HG03159 (cell line): Measurements from ENCODE around the gene SLC35D1.
"Not testable (repeated sequence)": the region's sequence is repeated elsewhere in the genome, so short reads cannot be mapped to it uniquely, and the experiment has no call there.

Experiments used
- ATAC-seq: cut with Tn5 transposase; IDR thresholded peaks from one replicate; pipeline ENCODE4 v1.9.1; 2021; ENCODE audit warnings: mild to moderate bottlenecking, moderate library complexity; ENCODE audit not compliant: unreplicated experiment

The SLC35D1 gene

DNA sequence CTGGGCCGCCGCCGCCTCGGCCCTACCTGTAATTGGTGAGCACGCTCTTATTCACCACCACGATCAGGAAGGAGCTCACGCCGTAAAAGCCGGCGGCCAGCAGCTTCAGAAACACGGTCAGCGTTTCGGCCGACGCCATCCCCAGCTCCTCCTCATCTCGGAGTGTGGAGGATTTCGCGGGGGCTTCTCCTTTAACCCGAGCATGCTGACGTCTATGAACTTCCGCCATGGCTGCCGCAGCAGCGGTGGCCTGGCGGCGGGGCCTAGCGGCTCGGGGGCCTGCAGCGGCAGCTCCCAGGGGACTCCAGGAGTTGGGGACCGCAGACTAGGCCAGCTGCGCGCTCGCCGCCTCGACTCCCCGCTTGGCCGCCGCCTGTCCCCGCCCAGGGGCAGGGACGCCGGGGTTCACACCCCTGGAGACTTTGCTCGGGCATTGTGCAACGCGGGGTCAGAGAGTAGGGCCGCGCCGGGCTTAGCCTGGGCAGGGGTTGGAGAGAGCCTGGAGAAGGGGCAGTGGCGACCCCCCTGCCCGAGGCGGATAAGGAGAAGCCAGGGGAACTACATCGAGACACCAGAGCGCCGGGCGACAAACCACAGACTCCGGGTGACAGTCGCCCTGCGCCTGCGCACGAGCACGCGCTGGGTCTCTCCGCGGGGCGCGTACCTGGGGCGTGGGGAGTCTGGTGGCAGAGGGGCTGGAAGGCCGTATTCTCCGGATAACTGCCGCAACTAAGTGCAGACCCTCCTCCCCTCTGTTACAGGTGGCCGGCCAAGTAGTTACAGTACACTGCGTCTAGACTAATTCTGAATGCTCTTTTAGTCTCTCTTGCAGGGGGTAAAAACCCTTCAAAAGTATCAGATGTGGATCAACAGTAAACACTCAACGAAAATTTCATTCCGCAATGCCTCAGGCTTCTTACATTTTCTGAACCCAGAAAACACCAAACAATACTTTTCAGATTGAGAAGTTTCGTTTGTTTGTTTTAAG lies at the start of gene SLC35D1:
SLC35D1 (minus strand) TSS at position 364 of the 988 bp plus-strand sequence; CDS start at position 229, 135 bp downstream.
- peak; percentile 81 for ATAC-seq

DNA sequence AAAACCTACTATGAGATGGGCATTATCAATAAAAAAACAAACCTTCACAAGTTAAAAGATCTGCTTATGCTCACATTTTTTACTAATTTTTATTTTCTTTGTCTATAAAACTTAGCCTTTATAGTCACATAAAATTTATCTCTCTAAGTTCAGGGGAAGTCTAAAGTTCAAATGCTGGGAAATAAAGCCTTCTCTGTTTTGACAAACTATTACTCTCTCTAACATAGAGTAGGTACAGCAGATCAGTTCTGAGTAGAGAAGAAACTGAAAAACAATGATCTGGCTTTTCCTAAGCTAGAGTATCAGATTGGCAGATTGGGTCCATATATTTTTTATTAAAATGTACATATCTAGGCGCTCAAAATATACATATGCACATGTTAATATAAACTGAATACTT lies 49.6 kb upstream of the SLC35D1 start:
- ATAC-seq = no peak

DNA sequence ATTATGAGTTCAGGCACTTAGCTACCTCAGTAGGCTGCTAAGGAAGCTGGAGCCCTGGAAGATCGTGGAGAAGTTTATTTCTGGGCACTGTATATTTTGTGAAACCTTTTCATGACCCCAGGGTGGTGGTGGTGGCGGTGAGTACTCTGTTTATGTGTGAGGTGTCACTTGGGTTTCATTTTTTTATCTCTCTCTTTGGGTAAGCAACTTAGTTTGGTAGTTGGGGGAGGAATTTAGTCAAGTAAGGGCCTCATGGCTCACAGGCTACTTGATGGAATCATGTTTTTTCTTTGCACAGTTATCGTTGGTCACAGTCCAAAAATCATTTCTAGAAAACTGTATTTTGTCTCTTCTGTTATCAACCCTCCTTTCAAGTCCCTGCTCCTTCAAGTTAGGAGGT lies 46.9 kb upstream of the SLC35D1 start:
- no peak for ATAC-seq

DNA sequence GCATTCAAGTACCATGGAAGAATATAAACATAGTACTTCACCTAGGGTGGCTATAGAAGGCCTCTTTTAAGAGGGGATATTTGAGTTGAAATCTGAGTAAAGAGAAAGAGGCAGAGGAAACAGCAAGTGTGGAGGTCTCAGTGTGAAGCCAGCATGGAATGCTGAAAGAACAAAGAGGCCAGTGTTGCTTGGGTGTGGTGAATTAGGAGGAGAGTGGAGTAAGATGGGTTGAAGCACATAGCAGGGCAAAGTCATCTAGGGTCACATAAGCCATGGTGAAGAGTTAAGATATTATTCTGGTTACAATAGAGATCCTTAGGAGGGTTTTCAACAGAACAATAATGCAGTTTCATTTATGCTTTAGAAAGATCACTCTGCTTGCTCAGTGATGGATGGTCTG lies 43.4 kb upstream of the SLC35D1 start:
- no peak for ATAC-seq

DNA sequence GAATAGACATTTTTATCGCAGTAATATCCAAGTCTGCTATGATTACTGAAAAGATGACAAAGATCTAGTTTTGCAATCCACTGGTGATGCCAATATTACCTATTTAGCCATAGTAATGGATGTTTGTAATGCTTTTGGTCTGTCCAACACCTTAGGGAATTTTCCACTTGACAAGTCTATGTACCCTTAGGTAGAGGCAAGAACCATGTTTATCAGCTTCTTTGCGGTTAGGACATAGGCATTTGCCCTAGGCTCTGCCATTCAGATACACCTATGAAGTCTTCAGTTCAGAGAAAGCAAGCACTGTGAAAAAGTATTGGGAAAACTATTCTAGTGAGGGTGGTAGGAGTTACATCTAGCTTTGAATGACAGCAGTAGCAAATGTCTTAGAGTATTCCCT lies 40.2 kb upstream of the SLC35D1 start:
- ATAC-seq = no peak

DNA sequence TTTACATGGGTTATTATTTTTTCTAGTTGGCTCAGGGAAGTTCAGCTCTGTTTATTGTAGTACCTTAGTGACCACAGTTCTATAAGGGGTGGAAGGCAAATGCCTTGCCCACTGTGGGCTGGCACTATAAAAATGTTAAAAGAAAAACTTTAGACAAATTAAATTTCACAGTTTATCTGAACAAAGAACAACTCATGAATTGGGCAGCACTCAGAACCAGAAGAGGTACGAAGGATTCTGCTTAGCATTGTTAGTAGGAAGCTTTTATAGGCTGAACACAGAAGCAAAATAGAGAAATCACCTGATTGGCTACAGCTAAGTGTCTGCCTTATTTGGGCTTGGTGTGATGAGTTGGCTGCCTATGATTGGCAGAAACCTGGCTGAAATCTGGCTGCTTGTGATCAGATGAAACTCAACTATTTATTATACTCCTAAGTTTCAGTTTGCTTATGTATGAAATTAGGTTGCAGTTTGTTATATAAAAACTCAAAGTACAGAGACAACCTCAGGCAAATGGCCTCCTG lies 35.8 kb upstream of the SLC35D1 start:
- ATAC-seq = no peak

DNA sequence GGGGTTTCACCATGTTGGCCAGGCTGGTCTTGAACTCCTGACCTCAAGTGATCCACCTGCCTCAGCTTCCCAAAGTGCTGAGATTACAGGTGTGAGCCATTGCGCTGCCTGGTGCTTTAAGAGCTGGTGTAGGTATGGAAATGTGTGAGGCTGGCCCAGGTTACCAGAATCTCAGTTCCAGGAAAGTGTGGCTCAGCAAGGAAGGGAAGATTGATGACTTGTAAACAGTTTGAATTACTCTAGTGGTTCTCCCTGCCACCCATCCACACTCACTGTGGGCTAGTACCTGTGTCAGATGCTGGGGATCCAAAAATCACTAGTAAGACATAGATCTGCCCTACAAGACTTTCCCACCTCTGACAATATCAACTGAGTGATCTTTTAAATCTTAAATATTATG lies 34.5 kb upstream of the SLC35D1 start:
- ATAC-seq = no peak

DNA sequence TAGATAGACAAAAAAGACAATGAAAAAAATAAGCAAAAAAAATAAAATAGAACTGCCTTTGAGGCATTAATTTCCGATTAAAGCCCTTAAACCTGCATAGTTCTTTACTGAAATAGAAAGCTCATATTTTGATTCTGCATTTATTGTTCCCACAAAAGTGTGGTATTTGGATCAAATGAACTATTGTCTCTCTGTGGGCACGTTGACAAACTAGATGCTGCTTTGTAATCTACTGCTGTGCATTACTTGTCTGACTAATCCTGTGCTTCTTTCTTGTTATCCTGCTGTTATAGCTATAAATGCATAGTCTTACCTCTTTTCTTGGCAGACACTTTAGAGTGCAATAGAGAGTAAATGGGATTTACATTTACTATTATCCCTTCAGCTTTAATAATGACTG lies 31.4 kb upstream of the SLC35D1 start:
- no peak for ATAC-seq

DNA sequence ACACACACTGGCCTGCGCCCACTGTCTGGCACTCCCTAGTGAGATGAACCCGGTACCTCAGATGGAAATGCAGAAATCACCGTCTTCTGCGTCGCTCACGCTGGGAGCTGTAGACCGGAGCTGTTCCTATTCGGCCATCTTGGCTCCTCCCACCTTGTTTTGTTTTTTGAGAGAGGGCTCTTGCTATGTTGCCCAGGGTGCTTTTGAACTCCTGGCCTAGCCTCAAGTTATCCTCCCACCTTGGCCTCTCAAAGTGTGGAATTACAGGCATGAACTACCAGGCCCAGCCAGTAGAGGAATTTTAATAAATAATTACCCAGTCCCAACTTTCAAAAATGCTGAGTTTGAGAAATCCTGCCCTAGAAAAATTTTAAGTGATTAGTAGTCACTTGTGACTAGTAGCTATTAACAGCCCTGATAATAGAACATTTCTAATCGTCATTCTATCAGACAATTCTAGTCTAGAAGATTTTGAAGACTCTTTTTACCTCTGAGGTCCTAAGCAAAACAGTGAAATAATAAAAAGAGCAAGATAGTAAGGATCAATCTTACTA lies 30.9 kb upstream of the SLC35D1 start:
- ATAC-seq = no peak

DNA sequence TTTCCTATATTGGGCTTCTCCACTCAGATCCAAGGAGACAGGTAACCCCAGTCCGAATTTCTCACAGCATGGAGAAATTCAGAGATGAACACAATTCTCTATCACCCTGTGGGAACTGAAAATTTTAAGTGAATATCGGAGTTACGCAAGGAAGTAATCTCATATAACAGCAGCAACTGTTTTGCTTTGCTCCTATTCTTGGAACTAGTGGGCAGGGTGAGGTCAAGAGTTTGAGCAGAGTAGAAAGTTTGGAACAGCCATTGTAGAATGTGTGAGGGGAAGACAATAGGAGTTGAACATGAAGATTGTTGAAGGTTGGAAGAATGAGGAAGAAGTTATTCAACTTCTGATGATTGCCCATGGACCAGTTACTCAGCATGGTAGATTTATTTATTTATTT lies 24.3 kb upstream of the SLC35D1 start:
- no peak for ATAC-seq

DNA sequence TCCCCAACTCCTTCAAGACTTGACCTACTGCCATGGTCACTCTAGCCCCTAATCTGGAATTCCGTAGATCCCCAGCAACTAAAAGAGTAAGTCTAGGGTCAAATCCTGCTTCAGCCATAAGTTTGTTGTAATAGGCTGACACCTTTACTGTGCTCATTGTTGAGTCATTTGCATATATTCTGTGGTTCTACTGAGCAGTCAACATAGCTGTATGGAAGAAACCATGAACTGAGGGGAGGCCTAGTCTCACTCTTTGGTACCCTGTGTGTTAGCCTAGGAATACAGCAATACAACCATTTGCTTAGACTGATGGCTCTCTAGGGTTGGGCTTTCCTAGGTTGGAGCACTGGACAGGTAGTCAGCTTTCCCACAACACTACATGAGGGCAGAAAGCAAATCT lies 23.6 kb upstream of the SLC35D1 start:
- ATAC-seq = no peak

DNA sequence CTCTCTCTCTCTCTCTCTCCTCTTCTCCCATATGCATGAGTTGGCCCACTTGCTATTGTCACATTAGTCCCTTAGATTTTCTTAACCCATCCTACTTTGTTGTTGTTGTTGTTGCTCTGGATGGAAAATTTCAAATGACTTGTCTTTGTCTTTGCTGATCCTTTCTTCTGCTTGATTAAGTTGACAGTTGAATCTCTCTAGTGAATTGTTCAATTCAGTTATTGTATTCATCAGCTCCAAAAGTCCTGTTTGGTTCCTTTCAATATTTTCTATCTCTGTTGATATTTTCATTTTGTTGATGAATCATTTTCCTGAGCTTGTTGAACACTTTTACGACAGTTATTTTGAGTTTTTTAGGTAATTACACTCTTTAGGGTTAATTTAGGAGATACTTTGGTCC lies 18.8 kb upstream of the SLC35D1 start:
- ATAC-seq = no peak

DNA sequence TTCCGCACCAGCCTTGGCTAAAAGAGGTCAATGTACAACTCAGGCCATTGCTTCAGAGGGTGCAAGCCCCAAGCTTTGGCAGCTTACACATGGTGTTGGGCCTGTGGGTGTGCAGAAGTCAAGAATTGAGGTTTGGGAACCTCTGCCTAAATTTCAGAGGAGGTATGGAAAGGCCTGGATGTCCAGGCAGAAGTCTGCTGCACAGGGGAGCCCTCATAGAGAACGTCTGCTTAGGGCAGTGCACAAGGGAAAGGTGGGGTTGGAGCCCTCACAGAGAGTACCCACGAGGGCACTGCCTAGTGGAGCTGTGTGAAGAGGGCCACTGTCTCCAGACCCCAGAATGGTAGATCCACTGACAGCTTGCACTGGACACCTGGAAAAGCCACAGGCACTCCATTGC lies 13.7 kb upstream of the SLC35D1 start:
- ATAC-seq = not testable (repeated sequence)

DNA sequence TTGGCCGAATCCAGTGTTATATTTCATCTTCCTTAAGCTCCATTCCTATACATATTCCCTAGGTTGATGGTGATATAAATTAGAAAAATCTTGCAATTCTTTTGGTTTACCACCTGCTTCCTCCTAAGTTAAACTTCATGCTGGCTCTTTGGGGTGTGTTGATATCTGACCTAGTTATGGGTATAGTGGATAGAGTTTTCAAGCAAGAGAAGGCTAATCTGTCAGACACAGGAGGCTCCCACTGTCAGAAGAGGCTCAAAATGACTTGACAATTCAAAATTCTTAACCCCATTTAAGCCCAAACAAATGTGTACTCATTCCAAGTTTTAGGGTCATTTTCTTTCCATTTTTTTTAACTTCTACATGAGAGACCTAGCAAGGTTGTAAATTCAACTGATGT lies 8.5 kb upstream of the SLC35D1 start:
- no peak for ATAC-seq

DNA sequence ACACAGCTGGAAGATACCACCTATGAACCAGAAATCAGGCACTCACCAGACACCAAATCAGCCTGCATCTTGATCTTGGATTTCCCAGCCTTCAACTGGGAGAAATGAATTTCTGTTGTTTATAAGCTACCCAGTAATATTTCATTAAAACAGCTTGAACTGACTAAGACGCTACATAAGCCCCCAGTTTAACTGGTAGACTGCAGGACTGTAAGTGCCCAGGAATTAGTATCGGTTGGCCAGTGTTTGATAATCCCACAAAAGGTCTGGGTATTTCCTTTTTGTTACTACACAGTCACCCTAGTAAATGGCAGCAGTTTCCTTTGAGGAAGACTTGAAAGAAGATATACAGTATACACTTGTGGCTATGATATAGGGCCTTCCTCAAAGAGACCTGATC lies 7.3 kb upstream of the SLC35D1 start:
- no peak for ATAC-seq

DNA sequence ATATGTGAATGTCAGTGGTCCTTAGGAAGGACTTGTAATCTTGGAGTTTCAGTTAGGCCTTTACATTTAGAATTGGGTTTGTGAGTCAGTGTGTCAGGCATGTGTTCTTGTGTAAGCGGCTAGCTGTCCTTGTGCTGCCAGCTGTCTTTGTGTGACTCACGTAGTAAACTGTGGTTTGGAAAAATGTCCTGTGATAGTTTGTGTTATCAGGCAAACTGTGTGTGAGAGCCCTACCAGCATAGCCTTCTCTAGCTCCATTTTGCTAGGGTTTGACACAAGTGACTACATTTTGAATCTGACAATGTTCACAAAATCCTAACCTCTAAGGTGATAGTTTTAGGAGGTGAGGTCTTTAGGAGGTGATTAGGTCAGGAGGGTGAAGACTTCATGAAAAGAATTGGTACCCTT lies 6.9 kb upstream of the SLC35D1 start:
- ATAC-seq = no peak

DNA sequence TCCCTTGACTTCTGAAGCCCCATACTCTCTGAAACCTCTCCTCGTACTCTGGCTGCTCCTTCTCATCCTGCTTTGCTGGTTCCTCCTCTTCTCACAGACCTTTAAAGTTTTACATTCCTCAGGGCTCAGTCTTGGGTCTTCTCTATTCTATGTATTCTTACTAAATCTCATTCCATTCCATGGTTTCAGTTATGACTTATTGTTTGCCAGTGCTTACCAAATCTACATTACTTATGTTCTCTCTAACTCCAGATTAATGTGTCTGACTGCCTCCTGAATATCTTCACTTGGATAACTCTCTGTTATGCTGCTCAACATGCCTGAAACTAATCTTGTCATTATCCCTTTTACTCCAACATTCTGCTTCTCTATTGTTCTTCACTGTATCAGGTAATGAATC lies 5.4 kb upstream of the SLC35D1 start:
- ATAC-seq = no peak

DNA sequence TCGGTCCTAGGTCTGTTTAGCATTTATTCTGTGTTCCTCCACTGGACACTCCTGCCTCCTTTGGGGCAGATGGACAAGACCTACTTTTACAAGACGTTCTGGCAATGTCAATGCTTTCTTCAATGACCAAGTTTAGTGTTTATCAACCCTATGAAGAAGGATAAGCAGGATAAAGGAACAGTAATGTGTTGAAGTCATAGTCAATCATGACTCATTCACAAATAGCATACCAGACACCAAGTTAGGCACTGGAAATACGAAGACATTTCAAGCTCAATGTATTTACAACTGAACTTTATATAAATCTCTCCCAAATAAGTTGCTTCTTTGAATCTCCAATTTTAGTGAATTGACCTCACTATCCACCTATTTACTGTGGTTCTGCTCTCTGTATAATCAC lies 4.8 kb upstream of the SLC35D1 start:
- ATAC-seq = no peak

DNA sequence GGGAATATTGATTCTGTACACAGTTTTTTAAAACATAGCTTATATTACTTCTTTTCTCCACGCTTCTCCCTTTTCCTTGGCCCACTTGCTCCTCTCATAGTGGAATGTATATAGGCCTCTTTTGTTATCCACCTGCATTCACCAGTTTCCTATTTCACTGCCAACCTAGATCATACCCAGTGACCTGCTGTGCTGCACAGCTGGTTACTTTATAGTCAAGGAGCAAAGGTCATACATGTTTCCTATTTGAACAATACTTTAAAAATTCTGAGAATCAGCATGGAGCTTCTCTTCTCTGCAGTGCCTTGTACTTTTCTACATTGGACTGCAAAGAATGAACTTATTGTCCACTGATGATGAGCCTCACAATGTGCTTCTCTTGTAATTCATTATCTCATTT lies 4.3 kb upstream of the SLC35D1 start:
- ATAC-seq = no peak

DNA sequence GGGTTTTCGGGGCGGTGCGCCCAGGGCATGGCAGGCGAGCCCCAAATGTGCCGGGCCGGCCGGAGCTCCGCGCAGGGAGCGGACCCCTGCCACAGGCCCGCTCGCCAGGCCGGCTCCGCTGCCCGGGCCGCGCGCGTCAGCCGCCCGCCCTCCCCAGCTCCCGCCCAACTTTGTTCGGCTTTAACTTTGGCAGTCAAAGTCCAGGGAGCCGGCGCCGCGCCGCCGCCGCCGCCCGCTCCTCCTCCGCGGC lies 488 bp downstream of the SLC35D1 start:
- ATAC-seq = peak; percentile 35

DNA sequence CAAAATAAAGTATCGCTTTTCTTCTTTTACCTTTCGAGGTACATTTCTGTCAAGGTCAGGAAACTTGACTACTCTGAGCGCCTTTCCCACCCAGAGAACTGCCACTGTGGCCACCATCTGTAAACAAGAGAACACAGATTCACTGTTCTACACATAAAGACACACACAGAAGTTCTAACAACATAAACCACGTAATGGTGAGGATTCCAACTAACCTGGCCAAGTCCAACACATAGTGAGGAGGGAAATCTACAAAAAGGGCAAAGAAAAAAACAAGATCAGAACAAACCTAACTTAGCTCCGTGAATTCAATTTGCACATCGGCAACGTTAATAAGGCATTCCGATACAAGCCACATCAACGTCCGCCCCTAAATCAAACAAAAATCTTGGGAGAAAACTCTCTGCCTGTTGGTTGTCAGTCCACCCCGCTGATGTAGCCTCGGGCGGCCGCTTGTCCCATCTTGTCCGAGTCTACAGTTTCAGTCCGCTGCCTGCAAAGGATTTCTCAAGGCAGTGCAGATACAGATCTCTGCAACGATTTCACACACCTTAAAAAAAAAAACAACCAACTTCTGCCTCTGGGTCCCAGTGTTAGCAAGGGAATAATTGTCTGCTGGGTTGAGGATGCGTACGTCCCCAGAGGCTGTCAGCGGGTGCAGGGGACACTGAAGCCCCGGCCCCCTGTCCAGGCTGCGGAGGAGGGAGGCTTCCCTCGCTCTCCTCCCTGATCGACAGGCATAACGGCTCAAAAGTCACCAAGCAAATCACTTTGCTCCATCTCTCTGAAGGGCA lies 1.0 kb downstream of the SLC35D1 start:
- ATAC-seq = no peak

DNA sequence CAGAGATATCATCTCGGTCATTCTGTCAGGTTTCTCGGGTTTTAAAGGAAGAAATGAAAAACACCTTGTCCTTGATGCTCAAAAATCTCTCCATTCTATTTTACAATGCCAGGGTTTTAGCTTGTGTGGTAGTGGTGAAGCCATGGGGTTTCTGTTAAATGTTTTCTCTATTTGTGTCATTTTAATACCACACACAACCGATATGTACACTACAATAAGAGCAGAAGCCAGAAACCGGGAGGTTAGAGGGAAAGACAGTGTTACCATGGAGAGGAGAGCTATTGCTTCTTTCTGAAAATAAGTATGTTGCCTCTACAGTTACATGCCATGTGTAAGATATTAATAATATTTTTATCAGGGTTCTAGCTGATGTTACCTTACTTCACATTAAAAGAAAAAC lies 2.8 kb downstream of the SLC35D1 start:
- no peak for ATAC-seq
